Fibroblast of lung (primary cell): ENCODE measurements around the gene PRCP. TPM values are rescaled to one million over a fixed set of nuclear protein-coding genes. Genes with fewer than 3 reads are reported as not detected.

Source experiments
- DNase-seq, 2 donors: peaks; one replicate each; pipeline versions ENCODE4 v3.0.0 to v3.0.0-alpha.2; 2010; ENCODE audit warnings: low read depth in 2 of 2
- H2AFZ ChIP-seq: 2 replicates; pipeline ENCODE4 v1.5.1; 2012; ENCODE audit warnings: low read length, control low read depth, inconsistent platforms
- H3K27ac ChIP-seq: 2 replicates; pipeline ENCODE4 v1.5.1; 2011; ENCODE audit warnings: low read length, control low read depth; ENCODE audit not compliant: insufficient read depth
- H3K27me3 ChIP-seq: 2 replicates; pipeline ENCODE4 v1.5.1; 2011; ENCODE audit warnings: mild to moderate bottlenecking, low read length; ENCODE audit not compliant: control insufficient read depth, insufficient read depth
- H3K36me3 ChIP-seq: 2 replicates; pipeline ENCODE4 v1.5.1; 2011; ENCODE audit warnings: low read length; ENCODE audit not compliant: control insufficient read depth, insufficient read depth
- H3K4me1 ChIP-seq: 2 replicates; pipeline ENCODE4 v1.5.1; 2011; ENCODE audit warnings: low read length; ENCODE audit not compliant: control insufficient read depth, insufficient read depth; ENCODE audit errors: extremely low read depth
- H3K4me2 ChIP-seq: 2 replicates; pipeline ENCODE4 v1.5.1; 2011; ENCODE audit warnings: low read length, control low read depth; ENCODE audit not compliant: insufficient read depth; ENCODE audit errors: extremely low read depth
- H3K4me3 ChIP-seq, 4 experiments: fragments of 200-600 bp in 1 of 4; sonication (generic) in 1 of 4; replicated peaks in 1 of 4; 2 replicates each; pipeline ENCODE4 v1.5.1; 2011 to 2016; ENCODE audit warnings: low read length in 4 of 4, low read depth in 3 of 4, mild to moderate bottlenecking in 3 of 4, control low read depth in 2 of 4, inconsistent platforms in 1 of 4, mixed read lengths in 1 of 4; ENCODE audit not compliant: insufficient read depth in 1 of 4; ENCODE audit errors: control extremely low read depth in 1 of 4
- H3K79me2 ChIP-seq: 2 replicates; pipeline ENCODE4 v1.5.1; 2012; ENCODE audit warnings: mild to moderate bottlenecking, low read length, inconsistent platforms; ENCODE audit not compliant: control insufficient read depth, insufficient read depth
- H3K9ac ChIP-seq: 2 replicates; pipeline ENCODE4 v1.5.1; 2011; ENCODE audit warnings: mild to moderate bottlenecking, low read length, control low read depth; ENCODE audit not compliant: insufficient read depth
- H3K9me3 ChIP-seq: 2 replicates; pipeline ENCODE4 v1.5.1; 2012; ENCODE audit warnings: low read depth, low read length; ENCODE audit not compliant: control insufficient read depth, insufficient read depth
- H4K20me1 ChIP-seq: 2 replicates; pipeline ENCODE4 v1.5.1; 2011; ENCODE audit warnings: low read length; ENCODE audit not compliant: control insufficient read depth, insufficient read depth; ENCODE audit errors: extremely low read depth
- CTCF ChIP-seq, 2 donors: IDR thresholded peaks in 1 of 2; conservative IDR thresholded peaks in 1 of 2; 1 replicate in 1 of 2; 2 replicates in 1 of 2; pipeline ENCODE4 v1.5.1; 2011 to 2012; ENCODE audit warnings: low read length in 2 of 2, control low read depth in 1 of 2, inconsistent platforms in 1 of 2, low read depth in 1 of 2, mild to moderate bottlenecking in 1 of 2
- EZH2 ChIP-seq: IDR thresholded peaks from 2 replicates; pipeline ENCODE4 v1.5.1; 2012; ENCODE audit warnings: low read length, control low read depth, mild to moderate bottlenecking; ENCODE audit errors: missing control alignments
- polyA plus RNA-seq, 2 donors: library from polyadenylated mRNA; depleted of rRNA in 1 of 2; stranded (reverse) in 1 of 2; unstranded in 1 of 2; fragments of >200 nt; gene quantifications; 2 replicates each; pipeline ENCODE4 v1.2.1, GENCODE V29; 2011 to 2012; ENCODE audit warnings: missing spikeins in 1 of 2
- total RNA-seq: library from RNA; depleted of rRNA; stranded (reverse); fragments of >200 nt; gene quantifications from 2 replicates; pipeline ENCODE4 v1.2.1, GENCODE V29; 2014

The PRCP gene
- total and polyA plus RNA-seq, 2 donors (not counting 1 experiment from before 2014, with no cell fraction given) = 107 to 167 TPM

- Histone ChIP-seq H3K4me2 (no peak overlapping the region), H2AFZ (no peak overlapping the region), H3K27me3 (no peaks in the 10 kb centered on the region), H4K20me1 (no peaks in the 10 kb centered on the region), H3K27ac (no peak overlapping the region), H3K79me2 (no peaks in the 10 kb centered on the region), H3K4me3 (no peak overlapping the region), H3K9me3 (no peaks in the 10 kb centered on the region), H3K4me1 (no peaks in the 10 kb centered on the region), H3K36me3 (no peaks in the 10 kb centered on the region), H3K9ac (no peak overlapping the region)
- no peak for DNase-seq
- TF ChIP-seq CTCF (conservative IDR thresholded peaks at IDR 0.05 in 1 of 2, IDR thresholded peaks at IDR 0.05 in 1 of 2; ENCODE audit: low read depth in 1 of 2, low read length in 2 of 2) (no peak), EZH2 (no peak)
Measured at GRCh38 chr11:82842019-82842418, 58.2 kb downstream of the PRCP start.

- no peak overlapping the region for H3K9ac ChIP-seq
- DNase-seq = no peak
- H3K4me3 ChIP-seq = no peak overlapping the region
- no peaks in the 10 kb centered on the region for H3K36me3 ChIP-seq
- no peaks in the 10 kb centered on the region for H3K79me2 ChIP-seq
- no peak overlapping the region for H2AFZ ChIP-seq
- H3K27me3 ChIP-seq = no peaks in the 10 kb centered on the region
- no peaks in the 10 kb centered on the region for H3K9me3 ChIP-seq
- TF ChIP-seq EZH2 (no peak), CTCF (conservative IDR thresholded peaks at IDR 0.05 in 1 of 2, IDR thresholded peaks at IDR 0.05 in 1 of 2; ENCODE audit: low read depth in 1 of 2, low read length in 2 of 2) (no peak)
- H3K27ac ChIP-seq = no peak overlapping the region
- no peaks in the 10 kb centered on the region for H3K4me1 ChIP-seq
- no peaks in the 10 kb centered on the region for H4K20me1 ChIP-seq
- no peak overlapping the region for H3K4me2 ChIP-seq
Measured at GRCh38 chr11:82837650-82838049, 62.6 kb downstream of the PRCP start.

- no peak for TF ChIP-seq EZH2
- no peak for TF ChIP-seq CTCF (conservative IDR thresholded peaks at IDR 0.05 in 1 of 2, IDR thresholded peaks at IDR 0.05 in 1 of 2; ENCODE audit: low read depth in 1 of 2, low read length in 2 of 2)
- no peaks in the 10 kb centered on the region for H3K4me1 ChIP-seq
- DNase-seq = no peak
- H3K79me2 ChIP-seq = no peaks in the 10 kb centered on the region
- no peaks in the 10 kb centered on the region for H3K9me3 ChIP-seq
- H3K4me2 ChIP-seq = no peak overlapping the region
- no peak overlapping the region for H3K4me3 ChIP-seq
- H4K20me1 ChIP-seq = no peaks in the 10 kb centered on the region
- H3K36me3 ChIP-seq = no peaks in the 10 kb centered on the region
- H3K9ac ChIP-seq = no peak overlapping the region
- no peaks in the 10 kb centered on the region for H3K27me3 ChIP-seq
- no peak overlapping the region for H3K27ac ChIP-seq
- no peak overlapping the region for H2AFZ ChIP-seq
Measured at GRCh38 chr11:82832983-82833382, 67.2 kb downstream of the PRCP start.
